ENCODE measurements around the gene FKBP1B.
"Not testable (repeated sequence)": the region's sequence is repeated elsewhere in the genome, so short reads cannot be mapped to it uniquely, and the experiment has no call there.

Gene FKBP1B

DNA sequence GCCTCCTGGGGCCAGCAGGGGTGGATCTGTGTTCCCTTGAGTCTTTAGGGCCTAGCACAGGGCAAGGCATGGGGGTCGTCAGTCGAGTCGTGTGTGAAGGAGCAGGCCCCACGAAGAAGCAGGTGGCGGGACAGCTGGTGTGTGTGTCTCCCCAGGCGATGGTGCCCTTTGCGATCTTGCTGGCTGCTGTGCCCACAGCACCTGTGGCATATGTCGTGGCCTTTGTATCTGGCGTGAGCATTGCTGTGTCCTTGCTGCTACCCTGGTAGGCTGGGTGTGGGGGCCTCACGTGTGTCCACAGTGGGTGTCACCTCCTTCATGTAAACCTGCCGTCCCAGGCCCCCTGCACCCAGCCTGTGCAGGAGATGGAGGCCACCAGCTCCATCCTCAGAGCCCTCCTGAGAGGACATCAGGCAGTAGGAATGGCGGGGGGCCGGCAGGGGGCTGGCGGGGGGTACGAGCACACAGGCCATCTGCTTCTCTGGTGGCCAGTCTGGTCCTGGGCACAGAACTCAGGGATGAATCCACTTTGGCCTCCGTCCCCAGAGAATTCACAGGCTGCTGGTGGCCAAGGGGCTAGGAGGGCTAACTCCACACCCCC lies 26.5 kb upstream of the FKBP1B start:
- DNase-seq = no peak

DNA sequence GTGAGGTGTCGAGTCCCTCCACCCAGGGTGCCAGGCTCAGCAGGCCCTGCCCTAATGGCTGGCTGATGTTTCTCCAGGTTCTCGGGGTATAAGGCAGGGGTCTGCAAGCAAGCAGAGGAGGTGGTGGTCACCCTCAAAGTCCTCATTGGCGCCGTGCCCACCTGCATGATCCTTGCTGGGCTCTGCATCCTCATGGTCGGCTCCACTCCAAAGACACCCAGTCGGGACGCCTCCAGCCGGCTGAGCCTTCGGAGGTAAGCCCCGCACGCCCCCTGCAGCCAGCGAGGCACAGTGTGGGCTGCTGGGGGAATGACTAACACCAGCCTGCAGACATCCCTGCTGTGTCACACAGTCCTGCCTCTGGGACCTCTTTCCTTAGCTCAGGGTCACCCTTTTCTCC lies 25.5 kb upstream of the FKBP1B start:
- no peak for DNase-seq

DNA sequence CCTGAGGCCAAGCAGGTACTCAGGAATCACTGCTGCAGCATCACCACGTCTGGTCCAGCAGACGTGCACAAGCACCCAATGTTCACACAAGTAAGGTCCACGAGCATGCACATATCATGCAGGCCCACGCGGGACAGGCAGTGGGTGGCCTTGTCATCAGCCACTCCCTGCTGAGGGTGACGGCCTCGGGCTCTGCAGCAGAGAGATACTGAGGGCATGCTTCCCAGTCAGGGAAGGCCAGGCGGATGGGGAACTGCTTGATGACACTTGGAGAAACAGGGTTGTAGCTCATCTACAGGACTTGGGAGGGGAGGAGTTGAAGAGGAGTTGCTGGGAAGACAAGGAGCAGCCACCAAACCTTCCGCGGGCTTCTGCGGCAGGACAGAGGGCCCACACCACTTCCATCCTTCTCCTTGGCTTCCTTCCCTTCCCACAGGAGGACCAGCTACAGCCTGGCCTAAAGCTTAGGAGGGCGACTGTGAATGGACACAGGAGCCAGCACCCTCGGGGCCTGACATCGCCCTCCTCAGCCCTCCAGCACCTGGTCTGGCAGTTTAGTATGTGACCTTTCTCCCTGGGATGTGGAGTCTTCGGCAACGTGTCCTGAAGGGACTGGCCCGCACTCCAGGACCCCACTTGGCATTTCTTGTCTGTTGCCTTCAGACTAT lies 24.4 kb upstream of the FKBP1B start:
- DNase-seq = no peak

DNA sequence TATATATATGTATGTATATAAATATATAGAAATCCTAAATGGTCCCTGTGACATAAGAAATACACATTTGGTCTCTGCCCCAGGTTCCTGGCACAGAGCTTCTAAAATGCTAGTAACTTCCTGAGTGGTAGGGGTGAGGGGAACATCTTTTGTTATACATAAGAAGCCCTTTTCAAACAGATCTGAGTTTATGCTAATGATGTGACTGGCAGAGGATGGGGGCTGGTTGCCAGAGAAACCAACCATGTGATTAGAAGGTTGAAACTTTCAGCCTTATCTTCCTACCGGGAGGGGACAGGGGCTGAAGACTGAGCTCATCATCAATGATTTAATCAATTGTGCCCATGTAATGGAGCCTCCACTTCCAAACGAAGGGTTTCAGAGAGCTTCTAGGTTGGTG lies 23.3 kb upstream of the FKBP1B start:
- DNase-seq = no peak

DNA sequence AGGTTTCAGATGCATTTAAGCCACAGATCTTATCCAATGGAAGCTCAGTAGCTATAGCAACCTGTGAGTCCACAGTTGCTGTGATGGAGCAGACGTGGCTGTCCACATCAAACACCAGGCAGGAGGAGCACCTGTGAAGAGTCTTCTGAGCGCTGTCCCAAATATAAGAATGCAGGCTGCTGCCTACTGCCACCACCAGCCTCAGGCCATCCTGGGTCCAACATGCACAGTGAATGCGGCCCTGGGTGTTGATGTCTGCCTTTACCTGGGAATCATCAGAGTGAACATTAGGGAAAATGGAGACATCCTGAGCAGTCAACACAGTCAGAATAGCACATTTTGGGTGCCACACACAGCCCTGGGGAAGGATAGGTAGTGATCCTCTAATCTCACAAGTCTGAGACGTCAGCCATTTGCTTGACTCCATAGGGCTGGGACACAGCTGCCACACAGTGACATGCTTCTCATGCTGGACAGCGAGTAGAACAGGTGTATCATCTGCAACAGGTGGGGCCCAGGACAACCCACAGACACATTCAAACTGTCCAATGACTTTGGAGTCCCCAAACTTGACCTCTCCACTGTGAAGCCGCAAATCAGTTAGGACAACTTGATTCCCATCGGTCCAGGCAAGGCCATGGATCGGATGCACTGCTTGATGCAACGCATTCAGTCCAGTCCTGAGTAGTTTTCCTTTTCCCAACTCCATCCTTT lies 10.6 kb upstream of the FKBP1B start:
- no peak for DNase-seq

DNA sequence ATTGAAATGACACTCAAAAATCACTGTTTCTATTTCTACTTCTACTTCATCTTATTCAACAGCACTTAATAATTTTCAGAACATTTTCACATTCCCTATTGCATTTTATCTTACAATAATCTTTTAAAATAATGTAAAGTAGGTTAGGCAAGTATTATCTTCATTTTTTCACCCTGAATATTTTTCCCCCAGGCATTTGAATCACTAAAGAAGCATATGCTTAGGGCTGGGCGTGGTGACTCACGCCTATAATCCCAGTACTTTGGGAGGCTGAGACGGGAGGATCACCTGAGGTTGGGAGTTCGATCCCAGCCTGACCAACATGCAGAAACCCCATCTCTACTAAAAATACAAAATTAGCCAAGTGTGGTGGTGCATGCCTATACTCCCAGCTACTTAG lies 9.0 kb upstream of the FKBP1B start:
- no peak for DNase-seq

DNA sequence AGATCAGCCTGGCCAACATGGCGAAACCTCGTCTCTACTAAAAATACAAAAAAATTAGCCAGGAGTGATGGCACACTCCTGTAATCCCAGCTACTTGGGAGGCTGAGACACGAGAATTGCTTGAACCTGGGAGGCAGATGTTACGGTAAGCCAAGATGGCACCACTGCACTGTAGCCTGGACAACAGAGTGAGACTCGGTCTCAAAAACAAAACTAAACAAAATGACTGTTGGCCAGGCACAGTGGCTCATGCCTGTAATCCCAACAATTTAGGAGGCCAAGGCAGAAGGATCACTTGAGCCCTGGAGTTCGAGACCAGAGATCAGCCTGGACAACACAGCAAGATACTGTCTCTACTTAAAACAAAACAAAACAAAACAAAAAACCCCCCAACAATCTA lies 6.4 kb upstream of the FKBP1B start:
- DNase-seq = not testable (repeated sequence)

DNA sequence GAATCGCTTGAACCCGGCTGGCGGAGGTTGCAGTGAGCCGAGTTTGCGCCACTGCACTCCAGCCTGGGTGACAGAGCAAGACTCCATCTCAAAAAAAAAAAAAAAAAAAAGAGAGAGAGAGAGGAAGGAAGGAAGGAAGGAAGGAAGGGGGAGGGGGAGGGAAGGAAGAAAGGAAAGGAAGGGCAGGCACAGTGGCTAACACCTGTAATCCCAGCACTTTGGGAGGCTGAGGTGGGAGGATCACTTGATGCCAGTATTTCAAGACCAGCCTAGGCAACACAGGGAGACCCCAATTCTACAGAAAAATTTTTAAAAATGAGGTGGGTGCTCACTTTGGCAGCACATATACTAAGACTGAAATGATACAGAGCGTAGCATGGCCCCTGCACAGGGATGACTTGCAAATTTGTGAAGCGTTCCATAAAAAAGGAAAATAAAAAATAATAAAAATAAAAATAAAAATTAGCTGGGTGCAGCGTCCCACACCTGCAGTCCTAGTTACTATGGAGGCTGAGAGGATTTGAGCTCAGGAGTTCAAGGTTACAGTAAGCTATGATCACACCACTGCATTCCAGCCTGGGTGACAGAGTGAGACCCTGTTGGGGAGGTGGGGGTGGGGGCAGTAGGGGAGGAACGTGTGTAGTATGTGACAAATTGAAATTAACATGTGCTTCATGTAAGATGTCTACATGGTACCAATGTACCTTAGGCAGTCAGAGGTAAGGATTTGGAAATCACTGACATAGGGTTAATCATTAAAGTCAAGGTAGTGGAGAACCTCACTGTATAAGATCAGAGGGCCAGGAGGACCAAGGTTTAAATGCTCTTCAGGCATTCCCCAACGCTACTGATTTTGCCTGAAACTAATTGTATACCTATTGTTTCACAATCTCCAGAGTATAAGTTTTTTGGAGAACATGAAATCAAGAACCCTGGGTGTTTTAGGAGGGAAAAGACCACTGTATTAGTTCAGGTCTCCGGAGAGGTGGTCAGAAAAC lies 3.7 kb upstream of the FKBP1B start:
- no peak for DNase-seq

DNA sequence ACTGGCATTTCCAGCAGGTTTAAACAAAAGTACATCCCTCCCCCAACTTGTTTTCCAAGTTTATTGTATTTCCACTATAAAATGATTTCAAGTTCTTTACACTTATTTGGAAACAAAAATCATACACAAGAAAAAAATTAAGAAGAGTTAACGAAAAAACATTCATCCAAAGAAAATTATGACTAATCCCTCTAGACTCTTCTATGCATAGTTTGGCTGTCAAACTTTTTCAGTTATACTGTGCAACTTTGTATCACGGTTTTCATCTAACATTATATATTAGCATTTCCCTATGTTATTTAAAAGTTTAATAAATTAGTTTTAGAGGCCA lies 3.0 kb upstream of the FKBP1B start:
- no peak for DNase-seq

DNA sequence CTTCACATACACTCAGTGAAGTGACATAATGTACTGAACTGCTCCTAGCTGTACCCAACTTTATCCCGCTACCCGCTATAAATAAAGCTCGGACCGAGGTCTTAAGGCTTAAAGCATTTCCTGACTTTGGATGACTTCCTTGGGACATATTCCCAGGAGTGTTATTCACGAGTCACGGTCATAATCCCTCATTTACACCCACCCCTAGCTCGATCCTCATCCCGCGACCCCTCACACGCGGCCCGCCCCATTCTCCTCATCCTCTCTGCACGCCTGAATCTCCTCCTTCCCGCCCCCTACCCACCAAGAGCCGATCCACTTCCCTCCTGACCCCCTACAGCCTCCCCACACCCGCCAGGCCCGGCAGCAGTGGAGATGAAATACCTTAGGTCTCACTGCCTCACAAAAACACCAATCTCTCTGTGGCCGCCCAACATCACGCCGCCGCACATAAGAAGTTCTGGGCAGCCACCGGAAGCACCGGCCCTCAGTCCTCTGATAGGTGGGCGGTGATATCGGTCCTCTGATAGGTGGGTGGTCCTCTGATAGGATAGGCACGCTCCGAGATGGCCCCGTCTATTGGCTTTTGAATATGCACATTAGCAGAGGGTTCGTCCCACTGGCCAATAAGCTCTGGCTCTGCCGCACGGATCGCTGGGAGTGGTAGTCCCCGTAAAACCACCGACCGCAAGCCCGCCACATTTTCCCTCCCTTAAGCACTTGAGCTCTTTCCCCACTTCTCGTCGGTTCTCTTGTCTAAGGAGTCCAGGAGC lies 2.4 kb upstream of the FKBP1B start, which contains the start of gene WDCP:
Gene WDCP, minus strand, starts transcription at position 462 of the 773 bp plus-strand sequence. CDS start 7,897 bp downstream, outside the sequence.
- DNase-seq = peak; percentile 99

DNA sequence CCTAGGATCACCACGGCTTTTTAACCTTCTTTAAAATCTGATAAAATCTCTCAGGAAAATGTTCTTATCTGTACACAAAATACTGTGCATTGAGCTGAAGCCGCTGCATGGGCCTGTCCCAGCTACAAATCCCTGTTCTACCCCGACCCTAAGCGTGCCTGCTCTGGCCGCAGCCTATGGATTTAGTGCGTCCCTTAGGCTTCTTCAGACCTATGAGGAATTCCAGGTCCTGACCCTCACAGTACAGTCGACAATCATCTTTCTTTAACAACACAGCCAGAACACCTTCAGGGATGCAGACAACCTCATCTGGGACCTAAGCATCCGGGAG lies 1.9 kb upstream of the FKBP1B start:
- DNase-seq = no peak

DNA sequence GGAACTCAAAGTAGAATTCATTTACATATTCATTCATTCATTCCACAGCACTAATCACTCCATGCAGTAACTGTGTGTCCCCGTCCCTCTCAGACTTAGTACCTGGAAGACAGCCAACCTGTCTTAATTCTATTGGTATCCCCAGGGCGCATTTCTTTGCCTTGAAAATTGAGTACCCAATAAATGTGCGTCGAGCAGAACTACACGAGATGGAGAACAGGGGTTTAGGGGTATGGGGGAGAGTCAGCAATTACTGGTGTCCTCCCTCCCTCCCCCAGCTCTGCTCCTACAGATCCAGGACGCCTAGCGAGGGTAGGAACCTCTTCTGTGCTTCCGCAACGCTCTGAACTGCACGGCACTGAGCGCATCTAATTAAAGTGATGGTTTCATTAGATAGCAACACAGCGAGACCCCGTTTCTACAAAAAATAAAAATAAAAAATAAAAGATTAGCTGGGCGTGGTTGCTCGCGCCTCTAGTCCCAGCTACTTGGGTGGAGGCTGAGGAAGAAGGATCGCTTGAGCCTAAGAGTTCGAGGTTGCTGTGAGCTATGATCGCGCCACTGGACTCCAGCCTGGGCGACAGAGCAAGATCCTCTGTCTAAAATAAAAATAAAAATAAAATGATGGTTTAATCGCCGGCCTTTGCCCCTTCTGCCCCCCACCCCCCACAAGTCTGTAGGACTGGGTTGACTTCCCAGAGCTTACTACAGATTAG lies 614 bp upstream of the FKBP1B start:
- DNase-seq = no peak

DNA sequence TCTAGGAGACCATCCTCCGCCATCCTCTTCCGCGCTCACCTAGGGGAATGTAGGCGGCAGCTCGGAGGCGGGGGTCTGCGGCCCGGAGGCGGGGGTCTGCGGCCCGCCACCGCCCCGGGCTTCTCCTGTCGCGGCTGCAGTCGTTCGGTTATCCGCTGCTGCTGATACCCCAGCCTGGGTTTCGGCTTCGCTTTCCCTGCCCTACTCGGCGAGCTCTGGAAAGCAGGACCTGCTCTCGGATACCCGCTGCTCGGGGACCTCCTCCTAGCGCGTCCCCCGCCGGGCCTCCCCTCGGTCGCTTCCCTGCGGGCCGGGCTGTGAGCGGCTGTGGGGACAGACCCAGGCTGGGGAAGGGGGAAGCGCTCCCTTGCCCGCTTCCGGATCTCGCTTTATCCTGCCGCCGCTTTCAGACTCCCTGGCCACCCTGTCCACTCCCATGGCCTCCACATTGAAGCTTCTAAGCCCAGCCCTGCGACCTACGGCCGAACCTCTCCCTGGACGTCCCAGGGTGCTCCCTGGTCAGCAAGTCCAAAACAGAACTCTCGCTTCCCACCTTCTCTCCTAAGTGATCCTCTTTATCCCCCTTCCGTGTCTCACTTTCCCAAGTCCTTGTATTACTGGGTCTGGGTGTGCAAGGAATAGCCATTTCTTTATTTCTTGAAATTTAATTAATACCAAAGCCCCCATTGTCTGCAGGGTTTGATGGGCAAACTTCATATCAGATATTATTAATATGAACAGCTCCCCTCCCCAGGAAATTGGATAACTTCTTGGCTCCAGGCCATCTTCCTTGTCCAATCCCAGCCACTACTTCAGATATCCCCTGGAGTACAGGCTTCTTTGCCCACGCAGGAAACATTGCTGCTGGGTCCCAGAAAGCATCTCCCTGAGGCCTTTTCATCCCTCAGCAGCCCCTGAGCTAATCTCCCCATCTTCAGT lies 769 bp downstream of the FKBP1B start:
- no peak for DNase-seq

DNA sequence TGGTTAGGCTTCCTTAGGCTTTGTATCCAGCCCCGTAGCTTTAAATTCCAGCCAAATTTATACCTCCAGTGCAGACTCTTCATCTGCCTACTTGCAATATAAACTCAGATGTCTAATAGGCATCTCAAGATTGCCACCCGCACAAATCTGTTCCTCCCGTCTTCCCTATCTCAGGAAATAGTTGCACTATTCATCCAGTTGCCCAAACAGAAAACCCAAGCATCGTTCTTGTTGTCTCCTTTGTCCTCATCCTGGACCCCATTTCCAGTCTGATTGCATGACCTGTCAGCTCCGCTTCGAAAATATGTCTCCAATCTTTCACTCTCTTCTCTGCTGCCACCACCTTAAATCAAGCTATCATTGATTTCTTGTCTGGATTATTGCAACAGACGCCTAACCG lies 2.3 kb downstream of the FKBP1B start:
- DNase-seq = no peak

DNA sequence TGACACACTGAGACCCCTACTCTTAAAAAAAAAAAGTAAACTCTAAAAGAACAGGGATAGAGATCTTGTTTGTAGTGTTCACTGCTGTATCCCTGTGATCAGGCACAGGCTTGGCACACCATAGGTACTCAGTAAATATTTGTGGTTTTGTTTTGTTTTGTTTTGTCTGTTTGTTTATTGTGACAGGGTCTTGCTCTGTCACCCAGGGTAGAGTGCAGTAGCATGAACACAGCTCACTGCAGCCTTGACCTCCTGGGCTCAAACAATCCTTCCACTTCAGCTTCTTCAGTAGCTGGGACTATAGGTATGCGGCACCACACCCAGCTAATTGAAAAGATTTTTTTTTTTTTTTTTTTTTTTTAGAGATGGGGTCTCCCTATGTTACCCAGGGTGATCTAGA lies 3.4 kb downstream of the FKBP1B start:
- no peak for DNase-seq

DNA sequence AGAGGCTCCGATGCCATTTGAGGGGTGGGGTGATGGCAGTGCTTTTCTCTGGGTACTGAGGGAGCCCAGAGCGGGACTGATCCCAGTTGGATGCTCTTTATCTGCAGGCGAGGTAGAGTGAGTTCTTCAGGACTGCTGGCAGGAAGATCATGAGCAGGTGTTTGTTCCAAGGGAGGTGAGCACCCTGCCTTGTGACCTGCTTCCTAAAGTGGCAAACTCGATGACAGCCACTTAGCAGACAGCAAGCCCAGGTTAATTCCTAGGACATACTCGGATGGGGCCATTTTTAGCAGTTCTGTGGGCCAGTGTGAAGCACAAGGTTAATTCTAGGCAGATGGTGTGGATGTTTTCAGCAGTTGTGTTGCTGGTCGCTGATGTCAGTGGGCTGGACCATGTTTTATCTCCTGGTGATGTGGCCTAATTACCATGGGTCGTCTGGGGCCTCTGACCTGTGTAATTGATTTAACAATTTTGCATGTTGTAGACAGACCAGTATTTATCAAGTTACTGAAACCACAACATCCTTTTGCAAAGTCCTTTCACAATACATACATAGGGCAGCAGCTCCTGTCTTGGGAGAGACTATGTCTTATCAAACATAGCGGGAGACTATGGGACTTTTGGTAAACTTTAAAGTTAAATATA lies 4.9 kb downstream of the FKBP1B start:
- DNase-seq = no peak

DNA sequence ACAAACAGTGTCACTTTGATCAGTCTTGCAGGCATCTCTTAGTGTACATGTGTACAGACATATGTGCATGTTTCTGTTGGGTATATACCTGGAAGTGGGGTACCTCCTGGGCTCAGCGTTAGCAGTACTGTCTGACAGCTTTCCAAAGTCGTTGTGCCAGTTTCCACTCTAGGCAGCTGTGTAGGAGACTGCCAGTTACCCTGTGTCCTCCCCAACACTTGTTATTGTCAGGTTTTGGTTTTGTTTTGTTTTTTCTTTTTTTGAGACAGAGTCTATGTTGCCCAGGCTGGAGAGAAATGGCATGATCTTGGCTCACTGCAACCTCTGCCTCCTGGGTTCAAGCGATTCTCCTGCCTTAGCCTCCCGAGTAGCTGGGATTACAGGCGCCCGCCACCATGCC lies 6.2 kb downstream of the FKBP1B start:
- no peak for DNase-seq

DNA sequence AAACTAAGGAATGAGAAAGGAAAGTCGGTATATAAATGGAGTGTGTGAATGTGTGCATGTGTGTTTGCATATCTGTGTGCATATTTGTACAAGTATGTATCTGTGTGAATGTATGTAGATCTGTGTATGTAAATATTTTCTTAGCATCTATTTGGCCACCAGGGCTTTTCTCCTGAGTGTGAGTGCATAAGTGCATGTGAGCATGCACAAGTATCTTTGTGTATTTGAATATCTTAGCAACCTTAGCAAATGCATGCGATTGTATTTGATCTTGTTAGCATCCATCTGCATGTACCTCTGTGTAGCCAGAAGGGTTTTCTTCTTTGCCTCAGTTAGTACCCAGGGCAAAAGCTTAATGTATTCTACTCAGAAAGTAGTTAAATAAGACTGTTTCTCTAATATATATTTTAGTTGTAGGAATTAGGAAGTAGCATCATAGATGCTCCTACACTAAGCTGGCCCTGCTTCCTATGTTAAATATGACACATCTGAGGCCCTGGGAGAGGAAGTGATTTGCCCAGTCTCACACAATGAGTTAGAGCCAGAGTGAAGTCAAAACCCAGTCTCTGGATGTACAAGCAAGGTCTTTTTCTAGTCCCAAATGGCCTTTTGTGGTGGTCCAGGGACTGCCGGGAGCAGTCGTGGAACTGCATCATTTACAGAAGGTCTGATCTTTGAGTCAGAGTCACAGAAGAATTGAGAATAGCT lies 9.2 kb downstream of the FKBP1B start:
- DNase-seq = no peak

DNA sequence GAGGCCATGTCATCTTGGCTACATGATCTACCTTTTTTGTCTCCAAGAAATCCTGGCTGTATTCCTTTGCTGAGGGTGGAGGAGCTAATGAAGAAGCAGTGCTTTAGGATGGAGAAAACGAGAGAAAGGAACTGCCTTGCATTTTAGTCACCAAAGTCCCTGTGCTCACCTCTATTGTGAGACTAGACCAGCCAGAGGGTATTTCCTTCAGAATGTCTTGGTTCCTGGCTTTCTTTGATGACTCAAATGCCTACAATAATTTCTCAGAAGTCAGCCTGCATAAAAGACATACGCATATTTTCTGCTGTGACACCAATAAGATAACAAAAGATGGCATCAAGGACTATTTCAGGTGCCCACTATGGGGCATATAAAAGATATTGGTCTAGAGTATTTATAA lies 15.8 kb downstream of the FKBP1B start:
- DNase-seq = no peak

DNA sequence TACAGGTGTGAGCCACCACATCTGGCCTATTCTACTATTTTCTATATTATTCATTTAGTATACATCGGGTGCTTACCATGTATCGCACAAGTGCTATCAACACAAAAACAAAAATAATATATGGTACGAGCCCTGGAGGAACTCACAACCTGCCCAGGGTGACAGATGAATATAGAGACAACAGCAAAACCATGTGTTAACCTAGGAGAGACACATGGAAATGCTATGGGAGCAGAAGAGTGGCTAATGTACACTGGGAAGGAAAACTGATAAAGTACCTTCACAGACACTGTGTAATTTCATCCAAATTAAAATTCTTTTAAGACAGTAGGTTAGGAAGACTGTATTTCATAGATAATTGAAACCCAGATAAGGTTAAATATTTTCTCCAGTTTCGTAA lies 22.7 kb downstream of the FKBP1B start:
- no peak for DNase-seq
